ENCODE data around the gene HOXB2.

HOXB2 gene

DNA sequence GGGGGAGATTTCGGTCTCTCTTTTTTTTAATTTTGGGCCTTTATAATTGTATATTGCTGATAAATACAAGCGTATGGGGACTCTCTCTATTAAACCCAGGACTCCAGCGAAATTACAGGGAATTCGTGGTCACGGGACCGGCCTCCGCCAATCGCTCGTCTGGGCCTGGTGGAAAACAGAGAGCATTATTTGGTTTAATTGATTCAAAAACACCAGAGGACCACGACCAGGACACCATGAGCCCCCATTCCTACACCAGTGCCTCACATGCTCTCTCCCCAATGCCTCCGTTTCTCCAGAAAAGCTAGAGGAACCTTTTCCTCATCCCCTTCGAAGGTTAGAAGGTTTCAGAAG lies at the start of gene HOXB2:
TSS of gene HOXB2 (minus strand) at position 88 of the 354 bp plus-strand sequence. CDS start 198 bp downstream, outside the sequence.
- DNase-seq = peak; percentile 61 to 71

- DNase-seq = peak; percentile 69 to 72
Measured at GRCh38 chr17:48593840-48594537, 49.1 kb upstream of the HOXB2 start.

DNA sequence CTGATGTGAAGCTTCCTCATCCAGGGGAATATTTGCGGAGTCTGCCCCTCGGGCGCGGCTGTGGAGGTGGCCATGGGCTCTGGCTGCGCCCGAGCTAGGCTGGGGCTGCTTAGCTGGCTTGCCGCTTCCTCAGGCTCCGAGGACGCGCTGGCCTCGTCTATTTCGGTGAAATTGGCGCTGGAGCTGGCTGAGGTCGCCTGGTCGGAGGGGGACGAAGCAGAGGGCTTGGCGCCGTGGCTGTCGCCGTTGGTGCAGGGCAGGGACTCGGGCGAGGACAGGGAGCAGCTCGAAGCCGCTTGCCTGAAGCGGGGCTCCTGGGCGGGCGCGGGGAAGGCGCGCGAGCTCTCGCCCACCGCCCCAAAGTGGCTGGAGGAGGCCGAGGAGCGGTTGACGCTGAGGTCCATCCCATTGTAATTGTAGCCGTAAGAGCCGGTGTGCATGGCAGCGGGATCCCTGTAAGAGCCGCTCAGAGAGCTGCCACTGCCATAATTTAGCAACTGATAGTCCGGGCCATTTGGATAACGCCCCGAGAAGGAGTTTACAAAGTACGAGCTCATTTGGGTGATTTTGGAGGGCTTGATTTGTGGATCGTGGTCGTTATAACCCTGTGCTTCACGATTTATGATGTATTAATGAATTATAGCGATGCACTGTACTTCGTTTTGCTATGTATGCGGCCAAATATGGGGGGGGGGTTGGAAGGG lies 48.4 kb upstream of the HOXB2 start, which contains the start of gene HOXB5:
TSS of gene HOXB5 (minus strand) at position 654 of the 704 bp plus-strand sequence. CDS start at position 557, 97 bp downstream.
- DNase-seq = peak in 1 of 2 experiments; percentile 25

DNA sequence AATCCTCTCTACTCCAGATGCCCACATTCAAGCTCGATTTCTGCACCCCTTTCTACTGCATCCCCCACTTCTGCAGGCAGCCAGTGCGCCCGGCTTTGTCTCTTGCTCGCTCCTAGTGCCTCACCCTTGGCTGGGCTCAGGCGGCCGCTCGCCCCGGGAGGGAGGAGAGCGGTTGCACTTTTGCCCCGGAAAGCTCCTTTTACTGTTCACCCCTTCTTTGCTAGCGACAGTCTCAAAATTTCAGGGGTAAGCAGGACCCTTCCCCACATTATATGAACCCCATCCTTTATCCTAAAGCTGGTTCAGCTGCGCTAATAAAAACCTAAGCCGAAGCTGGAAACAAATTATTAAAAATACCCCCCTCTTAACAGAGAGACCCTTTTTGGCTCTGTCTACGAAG lies 47.7 kb upstream of the HOXB2 start:
- DNase-seq = no peak

DNA sequence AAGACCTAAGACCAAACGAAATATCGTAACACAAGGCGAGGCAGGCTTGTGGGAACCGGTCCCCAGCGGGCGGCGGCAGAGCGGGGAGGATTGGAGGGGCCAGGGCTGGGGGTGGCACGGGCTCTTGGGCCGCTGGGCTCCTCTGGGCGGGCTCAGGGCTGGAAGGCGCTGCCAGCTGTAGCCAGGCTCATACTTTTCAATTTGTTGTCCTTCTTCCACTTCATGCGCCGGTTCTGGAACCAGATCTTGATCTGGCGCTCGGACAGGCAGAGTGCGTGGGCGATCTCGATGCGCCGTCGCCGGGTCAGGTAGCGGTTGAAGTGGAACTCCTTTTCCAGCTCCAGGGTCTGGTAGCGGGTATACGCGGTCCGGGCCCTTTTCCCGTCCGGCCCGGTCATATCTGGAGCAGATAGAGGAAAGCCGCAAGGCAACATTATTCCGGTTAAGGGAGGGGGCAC lies 47.2 kb upstream of the HOXB2 start:
- no peak for DNase-seq

- no peak for DNase-seq
Measured at GRCh38 chr17:48591255-48592056, 46.5 kb upstream of the HOXB2 start.

GRCh38 chr17:48590607-48591161 lies 45.8 kb upstream of the HOXB2 start:
- no peak for DNase-seq

DNA sequence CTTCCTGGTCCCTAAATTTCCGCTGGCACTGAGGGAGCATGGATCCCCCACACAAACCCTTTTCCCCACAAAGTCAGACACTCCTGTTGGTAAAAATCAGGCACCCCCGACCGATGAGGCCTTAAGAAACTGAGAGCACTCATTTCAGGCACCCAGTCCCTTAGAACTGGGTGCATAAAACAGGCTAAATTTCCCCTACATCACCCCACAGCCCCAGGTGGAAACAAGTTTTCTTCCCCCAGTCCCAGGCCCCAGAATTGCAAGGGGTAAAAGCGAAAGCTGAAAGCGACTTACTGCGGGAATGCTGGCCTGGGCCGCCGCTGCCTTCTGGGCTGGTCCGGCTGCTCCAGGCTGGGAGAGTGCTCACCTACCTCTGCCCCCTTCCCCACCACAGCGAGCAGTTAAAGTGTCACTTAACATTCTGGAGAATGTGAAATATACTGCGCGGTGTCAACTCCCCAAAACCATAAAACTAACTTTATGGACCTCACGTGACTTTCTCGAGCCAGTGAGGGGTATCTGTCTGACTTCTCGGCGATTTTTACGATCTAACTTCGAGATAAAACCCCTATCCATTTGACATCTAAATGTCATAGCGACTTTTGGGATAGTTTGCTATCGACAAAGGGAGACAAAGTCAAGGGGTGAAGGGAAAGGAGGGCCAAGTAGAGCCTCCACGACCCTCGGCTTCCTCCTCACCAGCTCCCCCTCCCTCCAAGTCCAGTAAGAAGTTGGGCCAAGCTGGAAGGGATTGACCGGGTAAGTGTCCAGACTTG lies 45.1 kb upstream of the HOXB2 start, which contains the start of gene HOXB3:
TSS of gene HOXB3 (minus strand) at position 411 of the 776 bp plus-strand sequence. CDS start 37,767 bp downstream, outside the sequence.
- DNase-seq = no peak

GRCh38 chr17:48589060-48589830 lies 44.3 kb upstream of the HOXB2 start:
- DNase-seq = no peak

GRCh38 chr17:48588528-48588927 lies 43.6 kb upstream of the HOXB2 start:
- DNase-seq = no peak

- no peak for DNase-seq
Measured at GRCh38 chr17:48588074-48588415, 43.1 kb upstream of the HOXB2 start.

DNA sequence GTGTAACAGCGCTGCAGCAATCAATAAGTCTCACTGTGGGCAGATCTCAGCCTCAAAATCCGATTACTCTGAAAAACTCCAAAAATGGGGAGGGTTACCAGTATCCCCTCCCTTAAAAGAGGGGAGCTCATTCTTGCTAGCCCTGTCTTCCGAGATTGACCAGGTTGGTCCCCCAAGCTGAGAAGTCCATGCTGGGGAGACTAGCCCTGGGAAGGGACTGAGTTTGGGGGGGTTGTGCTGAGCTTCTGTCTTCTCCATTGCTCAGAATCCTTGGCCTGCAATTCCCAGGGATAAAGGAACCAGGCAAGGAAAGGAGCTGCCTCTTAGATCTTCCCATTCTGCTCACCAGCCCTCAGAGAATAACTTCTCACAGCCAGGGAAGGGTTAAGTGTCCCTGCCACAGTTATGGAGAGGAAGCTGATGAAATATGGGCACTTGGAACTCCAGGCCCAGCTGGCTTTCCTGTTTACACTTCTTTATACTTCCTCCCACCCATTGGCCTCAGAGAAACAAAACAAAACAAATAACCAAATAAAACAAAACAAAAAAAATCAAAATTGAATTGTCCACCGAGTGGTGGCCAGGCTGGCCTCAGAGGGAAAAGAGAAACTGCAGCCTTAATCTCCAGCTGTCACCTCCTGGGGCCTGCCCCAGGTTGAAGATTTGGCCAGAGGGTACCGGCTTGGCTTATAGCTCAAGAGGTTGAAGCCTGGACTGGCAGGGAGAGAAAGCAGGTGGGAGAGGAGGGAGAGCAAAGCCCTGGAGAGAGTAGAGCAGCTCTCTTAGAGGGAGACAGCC lies 42.6 kb upstream of the HOXB2 start:
- no peak for DNase-seq

- DNase-seq = no peak
Measured at GRCh38 chr17:48586355-48587258, 41.7 kb upstream of the HOXB2 start.

DNA sequence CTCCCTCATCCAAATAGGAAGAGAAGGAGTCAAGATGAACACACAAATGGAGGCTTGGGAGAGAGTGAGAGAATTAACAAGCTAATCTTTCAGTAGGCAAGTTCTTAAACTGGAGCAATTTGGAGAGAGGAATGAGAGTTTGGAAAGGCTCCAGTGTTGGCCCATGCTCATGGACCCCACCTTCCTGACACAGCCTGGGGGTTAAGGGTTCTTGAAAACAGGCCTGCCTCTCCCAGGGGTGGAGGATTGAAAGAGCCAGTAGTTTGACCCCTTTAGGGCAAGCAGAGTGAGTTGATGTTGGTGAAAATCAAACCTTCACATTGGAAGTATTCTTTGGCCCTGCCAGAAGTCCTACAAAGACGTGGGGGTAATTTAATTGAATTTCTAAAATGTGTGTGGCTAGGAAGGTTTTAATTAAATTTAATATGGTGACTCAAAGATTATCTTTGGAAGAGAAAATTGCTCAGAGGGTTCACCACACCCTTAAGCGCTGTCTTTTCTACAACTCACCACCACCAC lies 39.4 kb upstream of the HOXB2 start:
- DNase-seq = no peak

- no peak for DNase-seq
Measured at GRCh38 chr17:48583708-48584222, 38.9 kb upstream of the HOXB2 start.

- no peak for DNase-seq
Measured at GRCh38 chr17:48582750-48583069, 37.8 kb upstream of the HOXB2 start.

- DNase-seq = no peak
Measured at GRCh38 chr17:48579760-48580554, 35.0 kb upstream of the HOXB2 start.

- DNase-seq = no peak
Measured at GRCh38 chr17:48579471-48579759, 34.5 kb upstream of the HOXB2 start.
